Epithelial cell of proximal tubule (primary cell): Measurements from ENCODE around the gene MID1. TPM values are rescaled to one million over a fixed set of nuclear protein-coding genes. Genes with fewer than 3 reads are reported as not detected.

Experiments
- DNase-seq: peaks from one replicate; pipeline ENCODE4 v3.0.0-alpha.2; 2011; ENCODE audit warnings: low read depth
- H3K4me3 ChIP-seq: 2 replicates; pipeline ENCODE4 v1.5.1; 2011; ENCODE audit warnings: low read depth, mild to moderate bottlenecking, low read length
- total RNA-seq: library from RNA; depleted of rRNA; stranded (reverse); fragments of >200 nt; gene quantifications from 2 replicates; pipeline ENCODE4 v1.2.3, GENCODE V29; 2015
- TF ChIP-seq, protein P1 (sequence below): conservative IDR thresholded peaks from 2 replicates; pipeline ENCODE4 v1.5.1; 2012; ENCODE audit warnings: low read depth, mild to moderate bottlenecking, low read length

MID1 gene
- total RNA-seq, 1 donor from 2014 or later: 9.7 TPM

DNA sequence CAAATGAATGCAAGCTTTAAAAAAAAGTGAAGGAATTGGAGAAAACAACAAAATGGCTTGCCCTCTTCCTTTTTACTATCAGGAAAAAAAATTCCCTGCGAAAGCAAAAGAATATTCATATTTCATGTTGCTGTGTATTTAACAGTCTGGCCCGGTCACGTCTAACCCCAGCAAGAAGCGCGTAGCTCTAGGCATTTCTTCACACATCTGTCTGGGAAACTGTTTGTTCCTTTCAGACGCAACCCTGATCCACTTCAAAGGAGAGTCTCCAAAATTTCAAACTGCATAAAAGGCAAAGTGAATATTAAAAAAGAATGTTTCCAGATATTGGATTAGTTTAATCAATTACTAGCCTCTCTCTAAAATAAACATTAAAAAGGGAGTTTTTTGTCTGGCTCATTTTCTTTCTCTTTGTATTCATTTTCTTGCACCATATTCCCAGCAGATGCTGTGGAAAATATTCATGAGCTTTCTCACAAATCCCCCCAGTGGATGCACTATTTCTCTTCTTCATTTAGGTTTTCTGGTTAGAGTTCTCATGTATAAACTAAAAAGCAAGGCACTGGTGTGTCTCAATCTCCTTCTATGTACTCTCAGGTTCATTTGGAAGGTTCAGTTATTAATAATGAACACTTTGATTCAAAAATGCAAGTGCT lies 145.3 kb downstream of the MID1 start:
- no peak overlapping the region for H3K4me3 ChIP-seq
- no peak for DNase-seq
- TF ChIP-seq, protein P1, sequence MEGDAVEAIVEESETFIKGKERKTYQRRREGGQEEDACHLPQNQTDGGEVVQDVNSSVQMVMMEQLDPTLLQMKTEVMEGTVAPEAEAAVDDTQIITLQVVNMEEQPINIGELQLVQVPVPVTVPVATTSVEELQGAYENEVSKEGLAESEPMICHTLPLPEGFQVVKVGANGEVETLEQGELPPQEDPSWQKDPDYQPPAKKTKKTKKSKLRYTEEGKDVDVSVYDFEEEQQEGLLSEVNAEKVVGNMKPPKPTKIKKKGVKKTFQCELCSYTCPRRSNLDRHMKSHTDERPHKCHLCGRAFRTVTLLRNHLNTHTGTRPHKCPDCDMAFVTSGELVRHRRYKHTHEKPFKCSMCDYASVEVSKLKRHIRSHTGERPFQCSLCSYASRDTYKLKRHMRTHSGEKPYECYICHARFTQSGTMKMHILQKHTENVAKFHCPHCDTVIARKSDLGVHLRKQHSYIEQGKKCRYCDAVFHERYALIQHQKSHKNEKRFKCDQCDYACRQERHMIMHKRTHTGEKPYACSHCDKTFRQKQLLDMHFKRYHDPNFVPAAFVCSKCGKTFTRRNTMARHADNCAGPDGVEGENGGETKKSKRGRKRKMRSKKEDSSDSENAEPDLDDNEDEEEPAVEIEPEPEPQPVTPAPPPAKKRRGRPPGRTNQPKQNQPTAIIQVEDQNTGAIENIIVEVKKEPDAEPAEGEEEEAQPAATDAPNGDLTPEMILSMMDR: no peak

DNA sequence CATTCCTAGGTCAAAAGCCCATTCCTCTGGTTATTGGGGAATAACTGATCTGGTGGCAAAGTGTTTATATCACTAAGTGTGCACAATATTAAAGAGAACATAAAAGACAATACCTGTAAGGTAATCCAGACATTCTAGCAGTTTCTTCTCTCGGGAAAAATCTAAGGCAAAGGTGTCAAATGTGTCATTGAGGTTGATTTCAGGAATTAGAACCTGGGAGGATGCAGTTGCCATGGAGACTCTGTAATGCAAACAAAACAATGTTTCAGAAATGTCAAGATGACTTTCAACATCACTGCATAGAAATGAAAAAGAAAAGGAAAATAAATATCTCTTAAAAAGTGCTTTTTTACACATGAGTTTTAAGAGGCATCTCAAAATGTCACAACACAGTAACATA lies 145.9 kb downstream of the MID1 start:
- TF ChIP-seq, protein P1: no peak
- no peak overlapping the region for H3K4me3 ChIP-seq
- no peak for DNase-seq

DNA sequence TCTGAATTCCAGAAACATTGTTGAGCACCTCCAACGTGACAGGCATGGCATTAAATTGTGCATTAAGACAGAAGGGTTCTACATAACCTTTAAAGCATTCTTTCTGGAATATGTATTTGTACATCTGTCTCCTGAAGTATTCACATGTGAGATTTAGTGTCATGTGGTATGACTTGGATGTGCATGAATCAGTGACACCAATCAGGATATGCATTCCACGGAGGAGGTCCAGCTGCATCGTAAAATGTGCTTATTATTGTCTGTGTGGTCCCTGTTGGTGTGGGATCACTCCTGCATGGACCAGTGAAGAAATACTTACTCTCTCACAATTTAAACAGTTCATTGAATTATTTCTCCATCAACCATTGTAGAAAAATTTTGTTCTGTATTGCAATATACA lies 149.0 kb downstream of the MID1 start:
- no peak for DNase-seq
- H3K4me3 ChIP-seq: no peak overlapping the region
- TF ChIP-seq, protein P1: no peak

DNA sequence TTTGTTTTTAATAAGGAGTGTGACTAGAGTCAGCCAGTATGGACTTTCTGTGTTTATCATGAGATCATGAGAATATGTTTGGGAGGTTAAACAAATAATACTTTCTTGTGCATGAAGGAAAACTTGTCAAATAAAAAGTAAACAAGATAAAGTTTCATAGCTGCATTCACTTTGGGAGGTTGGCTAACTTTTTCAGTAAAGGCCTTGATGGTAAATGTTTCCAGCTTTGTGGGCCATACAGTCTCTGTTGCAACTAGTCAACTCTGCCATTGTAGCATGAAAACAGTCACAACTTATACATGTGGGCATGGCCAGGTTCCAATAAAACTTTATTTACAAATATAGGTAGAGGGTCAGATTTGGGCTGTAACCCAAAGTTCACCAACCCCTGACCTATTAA lies 150.4 kb downstream of the MID1 start:
- no peak overlapping the region for H3K4me3 ChIP-seq
- TF ChIP-seq, protein P1: no peak
- no peak for DNase-seq

DNA sequence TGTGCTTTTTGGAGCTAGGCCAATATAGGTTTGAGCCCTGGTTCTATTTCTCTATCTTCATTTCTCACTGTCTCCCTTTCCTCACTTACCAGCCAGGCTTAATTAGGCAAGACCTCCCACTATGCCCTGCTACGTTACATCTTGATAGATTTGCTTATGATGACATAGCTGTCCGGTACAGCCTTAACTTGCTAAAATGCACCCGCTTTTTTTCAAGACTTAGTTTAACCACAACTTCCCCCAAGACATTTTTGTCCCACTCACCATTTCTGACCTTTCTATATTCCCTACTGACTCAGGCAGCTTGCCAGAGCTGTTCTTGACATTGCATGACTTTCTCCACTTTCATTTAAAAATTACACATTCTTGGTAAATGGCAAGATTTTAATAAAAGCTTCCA lies 152.6 kb downstream of the MID1 start:
- H3K4me3 ChIP-seq: no peak overlapping the region
- TF ChIP-seq, protein P1: no peak
- no peak for DNase-seq

DNA sequence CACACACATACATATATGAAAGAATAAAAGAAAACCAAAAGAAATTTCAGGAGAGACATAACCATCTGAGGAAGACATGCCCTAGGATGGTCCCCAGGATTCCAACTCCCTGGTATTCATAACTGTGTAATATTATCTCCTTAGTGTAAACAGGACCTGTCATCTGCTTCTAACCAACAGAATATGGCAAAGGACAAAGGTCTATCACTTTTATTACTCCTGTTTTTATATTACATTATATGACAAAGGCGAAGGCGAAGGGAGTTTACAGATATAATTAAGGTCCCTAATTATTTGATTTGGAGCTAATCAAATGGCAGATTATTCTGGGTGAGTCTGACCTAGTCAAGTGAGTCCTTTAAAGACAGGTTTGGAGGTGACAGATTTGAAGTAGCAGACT lies 155.1 kb downstream of the MID1 start:
- DNase-seq: no peak
- TF ChIP-seq, protein P1: no peak
- no peak overlapping the region for H3K4me3 ChIP-seq

DNA sequence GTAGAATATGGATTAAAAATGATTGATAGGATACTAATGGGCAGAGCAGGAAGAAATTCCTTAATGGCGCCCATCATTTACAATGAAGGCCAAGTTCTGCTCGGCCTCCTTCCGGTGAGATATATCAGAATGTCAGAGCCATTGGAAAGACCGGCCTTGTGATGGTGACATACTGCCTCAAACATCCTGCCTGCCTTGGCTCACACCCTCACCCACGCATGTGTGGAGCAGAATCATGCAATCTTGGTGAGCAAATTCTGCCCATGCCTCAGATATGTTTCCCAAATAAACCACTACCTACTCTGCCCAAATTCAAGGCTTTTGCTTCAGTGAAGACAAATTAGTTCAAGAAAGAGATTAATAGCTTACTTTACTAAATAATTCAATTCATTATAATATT lies 163.3 kb downstream of the MID1 start:
- H3K4me3 ChIP-seq: no peak overlapping the region
- no peak for DNase-seq
- TF ChIP-seq, protein P1: no peak
